DOHH2 (cell line): ENCODE results near the gene FRMPD1.

Source experiments
- CTCF ChIP-seq: fragments of 200-600 bp; sonication (generic); IDR thresholded peaks from one replicate; pipeline ENCODE4 v1.5.1; 2014; ENCODE audit warnings: antibody characterized with exemption, mild to moderate bottlenecking, low read depth, low read length; ENCODE audit not compliant: poor library complexity, severe bottlenecking
- EZH2phosphoT487 ChIP-seq: fragments of 200-600 bp; sonication (generic); IDR thresholded peaks from 2 replicates; pipeline ENCODE4 v1.6.1; 2017; ENCODE audit warnings: borderline replicate concordance, mild to moderate bottlenecking, antibody characterized with exemption, low read length, moderate library complexity, mixed read lengths

- TF ChIP-seq CTCF (no peak), EZH2phosphoT487 (no peak)
These were observed 10.5 kb upstream of the FRMPD1 start for GRCh38 chr9:37640246-37640645.
